ENCODE measurements around the gene MYH14.

GRCh38 chr19:50226536-50226935 lies 23.1 kb downstream of the MYH14 start:
- TF ChIP-seq POLR2A (IDR thresholded peaks at IDR 0.05; ENCODE audit: low read length) (no peak), GATA1 (IDR thresholded peaks at IDR 0.05; ENCODE audit: low read depth, low read length) (no peak)
